GM19468 (cell line): ENCODE results near the gene AUP1.
"Not testable (repeated sequence)": the region's sequence is repeated elsewhere in the genome, so short reads cannot be mapped to it uniquely, and the experiment has no call there.

Source experiments
- ATAC-seq: cut with Tn5 transposase; IDR thresholded peaks from one replicate; pipeline ENCODE4 v1.9.1; 2021; ENCODE audit warnings: mild to moderate bottlenecking, moderate library complexity, moderate number of reproducible peaks; ENCODE audit not compliant: unreplicated experiment; ENCODE audit errors: extremely low read depth

Gene AUP1, protein sequence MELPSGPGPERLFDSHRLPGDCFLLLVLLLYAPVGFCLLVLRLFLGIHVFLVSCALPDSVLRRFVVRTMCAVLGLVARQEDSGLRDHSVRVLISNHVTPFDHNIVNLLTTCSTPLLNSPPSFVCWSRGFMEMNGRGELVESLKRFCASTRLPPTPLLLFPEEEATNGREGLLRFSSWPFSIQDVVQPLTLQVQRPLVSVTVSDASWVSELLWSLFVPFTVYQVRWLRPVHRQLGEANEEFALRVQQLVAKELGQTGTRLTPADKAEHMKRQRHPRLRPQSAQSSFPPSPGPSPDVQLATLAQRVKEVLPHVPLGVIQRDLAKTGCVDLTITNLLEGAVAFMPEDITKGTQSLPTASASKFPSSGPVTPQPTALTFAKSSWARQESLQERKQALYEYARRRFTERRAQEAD

DNA sequence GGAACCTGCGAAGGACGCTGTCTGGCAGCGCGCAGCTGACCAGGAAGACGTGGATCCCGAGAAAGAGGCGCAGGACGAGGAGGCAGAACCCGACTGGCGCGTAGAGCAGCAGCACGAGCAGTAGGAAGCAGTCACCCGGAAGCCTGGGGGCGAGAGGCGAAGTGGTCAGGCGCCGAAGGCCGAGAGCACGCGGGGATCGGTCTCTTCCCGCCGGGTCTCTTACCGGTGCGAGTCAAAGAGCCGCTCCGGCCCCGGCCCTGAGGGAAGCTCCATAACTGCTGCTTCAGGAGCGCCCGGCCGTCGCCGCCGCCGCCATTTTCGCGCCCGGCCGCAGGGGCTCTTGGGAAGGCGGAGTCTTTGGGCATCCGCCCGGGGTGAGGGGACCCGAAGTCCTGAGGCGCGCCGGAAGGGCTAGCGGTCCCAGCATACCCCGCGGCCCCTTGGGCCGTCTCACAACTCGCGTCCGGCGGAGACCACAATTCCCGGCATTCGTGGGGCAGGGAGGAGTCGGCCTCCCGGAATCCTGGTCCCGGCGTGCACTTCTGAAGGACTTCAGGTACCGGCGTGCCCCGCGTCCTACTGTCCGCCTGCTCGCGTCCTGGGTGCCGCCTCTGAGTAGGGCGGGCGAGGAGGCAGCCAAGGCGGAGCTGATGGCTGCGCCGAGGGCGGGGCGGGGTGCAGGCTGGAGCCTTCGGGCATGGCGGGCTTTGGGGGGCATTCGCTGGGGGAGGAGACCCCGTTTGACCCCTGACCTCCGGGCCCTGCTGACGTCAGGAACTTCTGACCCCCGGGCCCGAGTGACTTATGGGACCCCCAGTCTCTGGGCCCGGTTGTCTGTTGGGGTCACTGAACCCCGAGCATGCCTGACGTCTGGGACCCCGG is at the start of gene AUP1, which contains the start of gene HTRA2:
Gene AUP1 (minus strand): TSS at position 350 of the 882 bp plus-strand sequence. CDS start 77 bp downstream, at position 273.
Gene HTRA2 (plus strand): TSS at position 577 of the 882 bp plus-strand sequence. CDS start 74 bp downstream, at position 651.
- ATAC-seq = peak; percentile 89

DNA sequence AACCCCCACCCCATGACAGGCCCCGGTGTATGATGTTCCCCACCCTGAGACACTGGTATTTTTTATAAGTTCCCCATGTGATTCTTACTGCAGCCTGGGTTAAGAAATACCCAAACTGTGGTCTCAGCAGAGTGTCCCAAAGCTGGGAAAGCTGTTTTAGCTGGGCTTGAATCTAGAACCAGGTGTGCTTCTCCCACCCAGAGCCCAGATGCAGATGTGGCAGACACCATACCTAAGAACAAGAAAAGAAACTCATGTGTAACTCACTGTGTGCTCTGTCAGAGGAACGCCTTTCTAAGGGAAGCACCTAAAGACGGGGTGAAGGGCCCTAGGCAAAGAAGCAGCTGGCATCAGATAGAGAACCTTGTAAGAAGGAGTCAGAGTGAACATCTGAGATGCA is 48.9 kb upstream of the AUP1 start:
- no peak for ATAC-seq

DNA sequence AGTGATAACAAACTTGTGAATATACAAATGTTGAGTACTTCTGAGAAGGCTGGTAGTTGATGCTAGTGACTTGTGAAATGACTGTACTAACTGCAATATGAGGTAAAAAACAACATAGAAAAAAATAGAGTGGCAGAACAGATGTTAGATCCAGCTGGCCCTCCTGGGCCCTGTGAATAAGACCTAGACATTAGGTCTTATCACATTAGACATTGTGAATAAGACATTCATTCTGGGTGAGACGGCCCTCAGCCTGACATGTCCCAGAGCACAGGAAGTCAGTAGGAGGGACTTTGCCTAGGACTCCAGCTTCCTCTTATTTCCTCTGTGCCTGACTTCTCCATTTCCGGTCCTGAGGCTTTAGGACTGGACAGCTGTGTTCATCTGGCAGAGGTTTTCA is 47.9 kb upstream of the AUP1 start:
- no peak for ATAC-seq

DNA sequence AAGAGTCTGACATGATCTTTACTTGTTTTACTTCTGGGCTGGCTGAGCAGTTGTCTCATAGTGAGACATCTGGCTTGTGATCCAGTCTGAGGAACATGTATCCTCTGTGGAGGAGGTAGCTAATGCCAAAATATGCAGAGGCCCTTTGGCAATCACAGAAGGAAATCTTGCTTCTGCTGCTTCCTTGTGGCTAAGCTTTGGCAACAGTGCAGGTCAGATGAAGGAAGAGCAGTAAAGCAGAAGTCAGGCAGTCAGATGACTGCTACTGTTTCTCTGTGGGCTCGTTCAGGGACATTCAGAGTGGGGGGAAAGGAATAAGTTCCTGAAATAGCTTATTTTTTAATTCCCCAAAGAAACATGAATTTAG is 47.3 kb upstream of the AUP1 start:
- ATAC-seq = no peak

DNA sequence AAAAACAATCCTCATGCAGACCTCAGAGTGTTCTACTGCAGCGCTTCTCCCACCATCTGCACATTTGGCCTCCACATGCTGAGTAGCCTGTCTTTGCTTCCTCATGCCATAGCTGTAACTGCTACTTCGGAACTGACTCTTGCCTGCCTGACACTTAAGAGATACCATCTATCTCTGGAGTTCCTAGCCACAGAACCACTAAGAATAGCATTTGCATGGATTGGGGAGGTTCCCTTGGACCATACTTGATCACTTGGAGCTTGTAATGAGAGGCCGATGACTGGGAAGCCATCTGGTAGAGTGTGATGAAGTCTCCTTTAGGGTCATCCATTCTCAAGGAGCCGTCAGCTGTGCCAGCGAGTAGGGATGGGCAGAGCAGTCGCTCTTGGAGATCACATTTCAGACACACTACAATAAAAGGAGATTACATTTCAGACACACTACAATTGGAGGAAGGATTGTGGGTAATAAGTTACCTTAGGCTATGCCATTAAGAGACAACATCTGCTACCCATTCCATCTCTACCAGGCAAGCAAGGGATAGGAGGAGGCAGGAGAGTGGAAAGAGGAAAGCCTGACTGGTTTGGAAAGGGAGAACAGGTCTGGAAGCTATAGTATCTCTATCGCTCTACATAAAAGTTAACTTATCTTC is 46.8 kb upstream of the AUP1 start:
- ATAC-seq = no peak

DNA sequence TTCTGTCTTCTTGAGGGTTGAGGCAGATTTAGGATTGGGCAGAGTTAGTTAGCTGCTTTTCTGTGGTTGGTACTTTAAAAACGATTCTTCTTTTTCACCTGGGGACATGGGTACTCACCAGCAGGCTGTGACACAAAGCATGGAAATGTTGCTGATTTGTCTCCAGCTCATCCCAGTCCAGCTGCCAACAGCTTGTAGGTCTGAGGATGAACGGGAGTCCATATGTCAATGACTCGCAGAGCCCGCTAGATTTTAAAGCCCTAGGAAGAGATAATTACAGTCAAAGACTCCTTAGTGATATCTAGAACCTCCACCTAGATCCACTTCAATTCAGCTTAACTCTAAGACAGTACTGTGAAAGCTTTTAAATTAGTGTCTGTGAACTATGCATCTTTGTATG is 45.8 kb upstream of the AUP1 start:
- ATAC-seq = no peak

DNA sequence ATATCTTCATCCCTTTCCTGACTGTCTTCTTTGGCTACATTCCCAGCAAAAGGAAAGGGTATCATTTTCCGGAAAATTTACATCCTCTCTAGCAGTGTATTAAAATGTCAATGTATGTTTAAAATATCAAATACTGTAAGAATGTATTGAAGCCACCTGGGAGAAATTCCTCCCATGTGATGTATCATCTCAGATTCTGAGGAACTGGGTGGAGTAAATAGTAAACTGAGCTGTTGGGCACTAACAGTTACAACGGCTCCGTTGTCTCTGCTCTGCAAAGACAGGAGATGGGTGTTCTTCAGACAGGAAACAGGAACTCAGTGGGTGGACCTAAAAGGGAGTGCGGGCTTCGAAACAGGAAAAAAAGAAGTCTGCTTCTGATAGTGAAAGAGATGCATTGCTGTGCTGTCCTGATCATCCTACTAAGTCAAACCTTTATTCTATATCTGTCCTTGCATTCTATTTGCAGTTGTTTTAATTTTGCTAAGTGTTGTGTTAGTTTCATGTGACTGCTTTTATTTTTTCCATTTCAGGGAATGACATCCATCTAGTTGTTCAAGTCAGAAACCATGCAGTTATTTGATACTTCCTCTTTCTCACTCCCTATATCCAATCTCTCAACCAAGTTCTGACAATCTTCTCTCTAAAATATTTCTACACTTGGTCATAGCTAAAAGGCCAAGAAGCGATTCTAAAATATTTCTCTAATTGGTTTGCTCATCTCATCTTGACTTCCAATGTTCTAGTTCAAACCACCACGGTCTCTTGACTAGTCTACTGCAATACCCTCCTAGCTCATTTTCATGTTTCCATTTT is 44.4 kb upstream of the AUP1 start:
- ATAC-seq = peak; percentile 28

DNA sequence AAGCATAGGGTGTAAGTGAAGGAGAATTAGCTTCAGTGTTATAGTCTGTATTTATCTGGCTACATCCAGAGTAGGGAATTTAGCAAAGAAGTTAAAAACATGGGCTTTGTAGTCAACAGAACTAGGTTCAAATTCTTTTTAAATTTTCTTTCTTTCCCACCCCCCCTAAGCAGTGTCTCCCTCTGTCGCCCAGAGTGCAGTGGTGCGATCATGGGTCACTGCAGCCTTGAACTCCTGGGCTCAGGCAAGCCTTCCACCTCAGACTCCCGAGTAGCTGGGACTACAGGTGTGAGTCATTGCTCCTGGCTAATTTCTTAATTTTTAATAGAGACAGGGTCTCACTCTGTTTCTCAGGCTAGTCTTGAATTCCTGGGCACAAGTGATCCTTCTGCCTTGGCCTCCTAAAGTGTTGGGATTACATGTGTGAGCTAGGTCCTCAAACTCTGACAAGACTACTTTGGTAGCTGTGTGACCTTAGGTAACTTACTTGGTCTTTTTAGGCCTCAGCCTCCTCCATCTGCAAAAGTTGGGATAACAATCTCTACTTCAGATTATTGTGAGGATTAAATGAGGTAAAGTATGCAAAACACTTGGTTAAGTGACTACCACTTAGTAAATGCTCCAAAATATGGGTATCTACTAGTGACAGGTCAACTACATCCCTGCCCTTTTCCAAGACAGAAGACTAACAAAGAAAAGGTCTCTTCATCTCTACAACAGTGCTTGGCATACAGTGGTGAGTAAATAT is 42.8 kb upstream of the AUP1 start:
- ATAC-seq = no peak

DNA sequence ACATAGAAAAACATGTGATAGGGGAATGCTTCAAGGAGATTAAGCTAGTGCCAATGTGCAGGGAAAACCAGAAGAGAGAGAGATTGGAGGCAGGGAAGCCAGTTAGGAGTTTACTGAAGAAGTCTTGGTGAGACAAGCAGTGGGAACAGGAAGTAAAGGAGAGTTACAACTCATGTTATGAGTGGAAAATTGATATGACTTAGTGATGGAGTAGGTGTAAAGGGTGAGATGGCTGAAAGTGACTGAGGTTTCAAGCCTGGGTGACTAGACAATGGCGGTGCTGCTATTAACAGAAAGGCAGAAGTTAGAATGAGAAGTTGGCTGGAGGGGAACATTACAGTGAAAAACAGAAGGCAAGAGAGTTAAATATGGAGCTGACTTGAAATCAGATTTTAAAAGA is 41.6 kb upstream of the AUP1 start:
- no peak for ATAC-seq

DNA sequence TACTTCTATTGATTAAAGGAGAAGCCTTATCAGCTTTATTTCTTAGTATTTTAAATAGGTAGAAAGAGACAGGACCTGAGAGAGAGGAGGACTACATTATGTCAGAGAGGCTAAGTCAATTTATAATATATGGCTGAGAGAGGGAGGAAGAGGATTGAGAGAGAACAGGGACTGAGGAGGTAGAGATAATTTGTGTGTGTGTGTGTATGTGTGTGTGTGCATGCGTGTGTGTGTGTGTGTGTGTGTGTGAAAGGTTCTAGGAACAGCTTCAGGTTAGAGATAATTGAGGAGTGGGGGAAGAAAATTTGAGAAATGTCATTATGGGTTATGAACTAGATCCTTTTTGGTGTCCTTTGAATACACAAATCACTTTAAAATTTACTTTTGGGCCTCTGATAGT is 40.2 kb upstream of the AUP1 start:
- ATAC-seq = no peak

DNA sequence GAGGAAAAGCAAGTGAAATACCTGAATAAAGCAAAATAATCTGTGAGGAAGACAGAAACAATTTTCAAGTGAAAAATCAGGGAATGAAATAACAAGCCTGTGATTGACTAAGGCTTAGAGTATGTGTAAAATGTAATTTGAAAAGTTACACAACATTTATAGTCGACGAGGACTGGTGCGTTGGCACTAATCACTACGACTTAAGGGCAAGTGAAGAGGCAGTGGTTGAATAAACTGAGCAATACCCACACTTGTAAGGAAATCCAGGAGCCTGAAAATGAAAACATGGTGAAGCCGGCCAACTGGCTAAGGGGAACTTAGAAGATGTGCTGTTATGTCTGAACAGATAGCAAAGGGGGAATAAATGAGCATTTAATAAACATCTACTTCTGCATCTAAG is 38.4 kb upstream of the AUP1 start:
- ATAC-seq = no peak

DNA sequence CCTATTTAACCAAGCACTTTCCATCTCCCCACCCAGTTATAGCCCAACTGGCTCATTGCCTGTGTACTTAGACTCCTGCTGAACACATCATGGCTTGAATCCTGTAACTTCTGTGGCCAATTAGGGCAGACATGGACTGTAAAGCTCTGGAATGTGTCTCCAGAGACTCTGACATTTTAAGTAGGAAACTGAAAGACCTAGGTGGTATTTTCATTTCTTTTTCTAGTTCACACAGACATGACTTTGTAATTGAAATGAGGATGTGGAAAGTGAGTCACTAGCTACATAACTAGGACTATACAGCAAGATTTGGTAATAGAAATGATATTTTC is 37.2 kb upstream of the AUP1 start:
- no peak for ATAC-seq

DNA sequence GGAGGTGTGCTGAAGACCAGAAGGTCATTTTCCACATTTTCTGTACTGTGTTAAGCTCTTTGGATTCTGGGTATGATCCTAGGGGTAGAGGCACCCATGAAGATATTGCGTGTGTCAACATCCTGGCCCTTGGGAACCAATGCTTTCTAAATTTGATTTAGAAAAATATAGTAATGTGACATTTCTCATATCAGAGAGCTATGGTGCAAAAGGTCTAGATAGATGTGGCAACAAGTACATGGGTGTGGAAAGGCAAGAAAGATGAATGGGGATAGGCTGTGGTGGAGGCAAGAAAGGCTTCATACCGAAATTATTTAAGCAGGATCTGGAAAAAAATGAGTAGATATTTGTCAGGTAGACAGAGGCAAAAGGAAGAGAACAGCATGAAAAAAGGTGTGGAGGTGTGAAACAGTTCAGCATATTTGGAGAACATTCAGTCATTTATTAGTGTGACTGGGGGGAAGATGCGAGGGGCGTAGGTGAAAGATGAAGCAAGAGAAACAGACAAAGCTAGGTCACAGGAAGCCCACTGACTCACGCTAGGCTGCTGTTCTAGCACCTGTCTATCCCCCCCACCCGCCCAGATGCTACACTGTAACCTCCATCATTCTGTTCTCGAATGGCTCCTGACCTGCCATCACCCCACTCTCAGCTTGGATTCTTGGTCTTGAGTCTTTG is 36.7 kb upstream of the AUP1 start:
- ATAC-seq = no peak

DNA sequence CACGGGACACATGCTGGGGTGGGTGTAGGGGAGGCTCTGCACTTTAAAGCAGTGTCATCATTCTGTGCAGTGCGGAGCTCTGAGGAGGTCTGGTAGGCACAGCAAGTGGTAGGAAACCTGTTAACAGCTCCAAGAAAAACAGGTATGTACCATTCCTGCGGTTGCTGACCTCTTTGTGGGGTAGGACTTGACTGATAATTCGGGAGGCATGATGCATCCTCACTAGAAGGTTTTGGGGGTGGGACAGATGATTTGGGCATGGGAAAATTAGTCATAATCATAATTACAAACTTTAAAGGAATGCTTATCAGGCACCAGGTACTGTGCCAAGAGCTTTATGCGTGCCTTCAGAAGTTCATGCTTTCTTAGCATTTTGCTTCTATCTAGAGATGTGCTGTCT is 34.7 kb upstream of the AUP1 start:
- no peak for ATAC-seq

DNA sequence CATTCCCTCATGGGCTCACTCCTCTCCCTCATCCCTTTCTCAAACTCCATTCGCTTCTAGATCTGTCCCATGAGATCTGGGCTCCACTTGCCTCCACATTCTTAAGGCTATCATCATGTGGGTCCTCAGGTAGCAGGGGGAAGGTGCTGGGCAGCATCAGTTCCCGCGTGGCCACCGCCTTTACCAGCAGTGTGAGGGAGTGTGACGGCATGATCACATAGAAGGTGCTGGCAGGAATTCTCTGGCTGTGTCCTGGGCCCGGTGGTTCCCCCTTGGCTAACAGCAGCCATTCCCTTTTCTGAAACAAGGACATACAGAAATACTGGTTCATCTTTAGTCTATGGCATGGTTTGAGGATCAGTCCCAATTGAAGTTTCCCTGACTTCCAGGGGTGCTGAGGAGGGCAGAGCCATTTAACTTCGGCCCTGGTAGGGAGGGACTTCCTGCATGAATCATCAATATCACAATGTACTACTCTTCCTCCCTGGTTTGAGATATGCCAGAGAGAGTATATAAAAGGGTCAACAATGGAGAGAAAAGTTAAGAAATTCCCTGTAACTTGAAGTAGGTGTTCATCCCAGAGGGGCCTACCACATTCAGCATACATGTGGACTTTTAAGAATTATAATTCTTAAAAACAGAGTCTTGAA is 32.7 kb upstream of the AUP1 start:
- ATAC-seq = no peak

DNA sequence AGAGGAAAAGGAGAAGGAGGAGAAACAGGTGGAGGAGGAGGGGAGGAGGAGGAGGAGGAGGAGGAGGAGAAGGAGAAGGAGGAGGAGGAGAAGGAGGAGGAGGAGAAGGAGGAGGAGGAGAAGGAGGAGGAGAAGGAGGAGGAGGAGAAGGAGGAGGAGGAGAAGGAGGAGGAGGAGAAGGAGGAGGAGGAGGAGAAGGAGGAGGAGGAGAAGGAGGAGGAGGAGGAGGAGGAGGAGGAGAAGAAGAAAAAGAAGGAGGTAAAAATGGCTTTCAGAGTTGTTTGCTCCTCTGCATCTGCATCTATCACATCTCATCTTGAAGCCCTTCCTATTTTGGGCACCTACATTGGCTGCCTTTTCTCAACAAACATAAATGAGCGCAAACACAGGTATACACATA is 31.5 kb upstream of the AUP1 start:
- ATAC-seq = not testable (repeated sequence)

DNA sequence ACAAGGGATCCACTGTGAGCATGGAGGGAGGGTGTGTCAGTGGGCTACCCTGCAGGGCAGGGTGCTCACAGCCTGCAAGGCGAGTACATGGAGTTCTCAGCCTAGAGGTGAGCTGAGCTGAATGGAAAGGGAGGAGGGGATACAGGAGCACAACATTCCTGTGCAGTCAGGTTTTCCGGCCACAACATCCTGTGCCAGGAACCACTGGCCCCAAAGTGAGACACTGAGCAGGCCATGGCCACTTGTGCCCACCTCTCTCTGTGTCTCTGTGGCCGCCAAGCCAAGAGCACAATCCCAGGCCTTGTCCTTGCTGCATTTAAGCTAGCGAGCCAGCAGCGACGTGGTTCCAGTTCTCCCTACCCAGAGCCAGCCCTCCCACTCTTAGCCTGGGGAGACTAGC is 31.1 kb upstream of the AUP1 start:
- no peak for ATAC-seq

DNA sequence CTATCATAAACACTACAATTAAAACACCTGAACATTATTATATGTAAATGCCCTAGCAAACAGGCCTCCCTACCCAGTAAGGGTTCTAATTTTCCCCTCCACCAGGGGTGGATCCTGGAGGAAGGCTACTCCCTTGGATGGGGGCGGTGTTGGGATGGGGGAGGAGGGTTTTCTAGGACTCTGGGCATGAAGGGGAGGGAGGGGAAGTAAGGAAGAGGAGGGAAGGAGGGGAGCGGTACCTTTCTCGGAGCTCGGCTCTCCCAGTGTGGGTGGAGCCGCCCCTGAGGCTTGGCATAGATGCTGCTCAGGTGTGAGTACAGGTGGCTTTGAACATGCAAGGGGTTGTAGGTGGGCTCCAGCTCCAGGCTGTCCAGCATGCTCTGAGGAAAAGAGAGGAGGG is 30.4 kb upstream of the AUP1 start:
- no peak for ATAC-seq
